ENCODE results near the gene CD2BP2. TPM values are rescaled to one million over a fixed set of nuclear protein-coding genes. Genes with fewer than 3 reads are reported as not detected.

CD2BP2 gene
- polyA plus RNA-seq, 1 donor (not counting 4 experiments of a cell fraction or from before 2014, with no cell fraction given): 49.5 TPM

DNA sequence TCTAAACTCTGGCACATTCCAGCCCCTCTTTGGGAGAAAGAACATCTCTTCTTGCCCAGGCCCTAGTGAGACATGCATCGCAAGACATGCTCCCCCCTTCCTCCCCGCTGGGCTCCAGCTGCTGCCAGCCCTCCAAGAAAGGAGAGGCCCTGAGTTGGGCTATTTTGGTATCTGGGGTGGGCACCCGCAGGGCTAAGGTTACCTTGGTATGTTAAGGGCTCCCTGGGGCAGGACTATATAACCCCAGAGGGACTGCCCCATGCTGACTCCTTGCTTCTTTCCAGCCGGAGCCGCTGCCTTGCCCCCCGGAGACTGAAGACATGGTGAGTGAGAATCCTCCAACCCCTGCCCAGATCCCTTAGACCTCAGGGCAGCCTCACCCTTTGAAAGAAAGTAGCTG, 19.4 kb upstream of the CD2BP2 start, which contains the start of gene MYL11:
TSS of gene MYL11 (plus strand) at position 265 of the 400 bp plus-strand sequence. CDS start at position 321, 56 bp downstream.
- Histone ChIP-seq H3K9me1 (ENCODE audit: control insufficient read depth, extremely low read depth, insufficient read depth, low read length) (no peaks in the 10 kb centered on the region), H4K20me1 (ENCODE audit: control insufficient read depth, extremely low read depth, insufficient read depth, low read length) (no peaks in the 10 kb centered on the region), H3K27me3 (ENCODE audit: control insufficient read depth, extremely low read depth, insufficient read depth, low read length) (no peaks in the 10 kb centered on the region), H3K9ac (ENCODE audit: control insufficient read depth, extremely low read depth, insufficient read depth, low read length) (no peak within 1 kb of the TSS), H3K4me3 (ENCODE audit: control insufficient read depth in 2 of 3, extremely low read depth in 1 of 3, insufficient read depth in 2 of 3, low read depth in 1 of 3, low read length in 3 of 3) (no peak within 1 kb of the TSS), H3K4me2 (ENCODE audit: control insufficient read depth, extremely low read depth, insufficient read depth, low read depth, low read length) (no peak within 1 kb of the TSS), H3K9me3 (ENCODE audit: control insufficient read depth, low read depth, low read length) (no peaks in the 10 kb centered on the region), H3K79me2 (ENCODE audit: control insufficient read depth, insufficient read depth, low read length) (peaks cover 6% of the 10 kb centered on the region), H2AFZ (ENCODE audit: control insufficient read depth, low read length) (no peak within 1 kb of the TSS), H3K36me3 (ENCODE audit: control insufficient read depth in 2 of 2, extremely low read depth in 1 of 2, insufficient read depth in 2 of 2, low read length in 2 of 2) (no peaks in the 10 kb centered on the region), H3K4me1 (ENCODE audit: control insufficient read depth, extremely low read depth, insufficient read depth, low read length) (peaks cover 15% of the 10 kb centered on the region), H3K27ac (ENCODE audit: control insufficient read depth, insufficient read depth, low read length) (no peak within 1 kb of the TSS)
- no peak for TF ChIP-seq EZH2 (IDR thresholded peaks at IDR 0.05; ENCODE audit: low read length)
- TF ChIP-seq, protein P1, sequence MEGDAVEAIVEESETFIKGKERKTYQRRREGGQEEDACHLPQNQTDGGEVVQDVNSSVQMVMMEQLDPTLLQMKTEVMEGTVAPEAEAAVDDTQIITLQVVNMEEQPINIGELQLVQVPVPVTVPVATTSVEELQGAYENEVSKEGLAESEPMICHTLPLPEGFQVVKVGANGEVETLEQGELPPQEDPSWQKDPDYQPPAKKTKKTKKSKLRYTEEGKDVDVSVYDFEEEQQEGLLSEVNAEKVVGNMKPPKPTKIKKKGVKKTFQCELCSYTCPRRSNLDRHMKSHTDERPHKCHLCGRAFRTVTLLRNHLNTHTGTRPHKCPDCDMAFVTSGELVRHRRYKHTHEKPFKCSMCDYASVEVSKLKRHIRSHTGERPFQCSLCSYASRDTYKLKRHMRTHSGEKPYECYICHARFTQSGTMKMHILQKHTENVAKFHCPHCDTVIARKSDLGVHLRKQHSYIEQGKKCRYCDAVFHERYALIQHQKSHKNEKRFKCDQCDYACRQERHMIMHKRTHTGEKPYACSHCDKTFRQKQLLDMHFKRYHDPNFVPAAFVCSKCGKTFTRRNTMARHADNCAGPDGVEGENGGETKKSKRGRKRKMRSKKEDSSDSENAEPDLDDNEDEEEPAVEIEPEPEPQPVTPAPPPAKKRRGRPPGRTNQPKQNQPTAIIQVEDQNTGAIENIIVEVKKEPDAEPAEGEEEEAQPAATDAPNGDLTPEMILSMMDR (optimal IDR thresholded peaks at IDR 0.05 in 1 of 3, IDR thresholded peaks at IDR 0.05 in 1 of 3, conservative IDR thresholded peaks at IDR 0.05 in 1 of 3; ENCODE audit: extremely low read depth in 1 of 3, insufficient read depth in 2 of 3, low read length in 3 of 3): no peak
- FAIRE-seq (no peak), DNase-seq (ENCODE audit: low read depth, low spot score) (no peak)
- dilution Hi-C loops (cut with MboI; ENCODE audit: extremely low pct_ligation_motif_present, low sequenced_read_pairs): no loop called here

- Histone ChIP-seq H3K9me1 (ENCODE audit: control insufficient read depth, extremely low read depth, insufficient read depth, low read length) (peaks cover under 1% of the 10 kb centered on the region), H3K79me2 (ENCODE audit: control insufficient read depth, insufficient read depth, low read length) (peaks cover 24% of the 10 kb centered on the region), H3K9me3 (ENCODE audit: control insufficient read depth, low read depth, low read length) (no peaks in the 10 kb centered on the region), H4K20me1 (ENCODE audit: control insufficient read depth, extremely low read depth, insufficient read depth, low read length) (peaks cover 7% of the 10 kb centered on the region), H3K9ac (ENCODE audit: control insufficient read depth, extremely low read depth, insufficient read depth, low read length) (no peak overlapping the region), H3K27ac (ENCODE audit: control insufficient read depth, insufficient read depth, low read length) (no peak overlapping the region), H3K27me3 (ENCODE audit: control insufficient read depth, extremely low read depth, insufficient read depth, low read length) (no peaks in the 10 kb centered on the region), H3K36me3 (ENCODE audit: control insufficient read depth in 2 of 2, extremely low read depth in 1 of 2, insufficient read depth in 2 of 2, low read length in 2 of 2) (peaks cover 0 to 2% of the 10 kb centered on the region in 2 experiments), H2AFZ (ENCODE audit: control insufficient read depth, low read length) (no peak overlapping the region), H3K4me2 (ENCODE audit: control insufficient read depth, extremely low read depth, insufficient read depth, low read depth, low read length) (no peak overlapping the region), H3K4me3 (ENCODE audit: control insufficient read depth in 2 of 3, extremely low read depth in 1 of 3, insufficient read depth in 2 of 3, low read depth in 1 of 3, low read length in 3 of 3) (no peak overlapping the region), H3K4me1 (ENCODE audit: control insufficient read depth, extremely low read depth, insufficient read depth, low read length) (peaks cover 20% of the 10 kb centered on the region)
- dilution Hi-C loops (cut with MboI; ENCODE audit: extremely low pct_ligation_motif_present, low sequenced_read_pairs): no loop called here
- TF ChIP-seq, protein P1 (optimal IDR thresholded peaks at IDR 0.05 in 1 of 3, IDR thresholded peaks at IDR 0.05 in 1 of 3, conservative IDR thresholded peaks at IDR 0.05 in 1 of 3; ENCODE audit: extremely low read depth in 1 of 3, insufficient read depth in 2 of 3, low read length in 3 of 3): no peak
- no peak for TF ChIP-seq EZH2 (IDR thresholded peaks at IDR 0.05; ENCODE audit: low read length)
- no peak for DNase-seq (ENCODE audit: low read depth, low spot score)
- no peak for FAIRE-seq
These were observed 17.6 kb upstream of the CD2BP2 start for GRCh38 chr16:30372725-30373124.

Measured in keratinocyte (primary cell).